Osteoblast (primary cell): ENCODE results near the gene DNAI1. TPM values are rescaled to one million over a fixed set of nuclear protein-coding genes. Genes with fewer than 3 reads are reported as not detected.

Source experiments
- DNase-seq: peaks from one replicate; pipeline ENCODE4 v3.0.0; 2011; ENCODE audit warnings: low spot score, mixed read lengths; ENCODE audit not compliant: insufficient read length; ENCODE audit errors: missing footprints
- H2AFZ ChIP-seq: 2 replicates; pipeline ENCODE4 v1.6.0; 2011; ENCODE audit warnings: mild to moderate bottlenecking, low read length
- H3K27ac ChIP-seq: 2 replicates; pipeline ENCODE4 v1.5.1; 2011; ENCODE audit warnings: mild to moderate bottlenecking, low read depth, low read length, moderate library complexity
- H3K27me3 ChIP-seq: 2 replicates; pipeline ENCODE4 v1.6.0; 2012; ENCODE audit warnings: mild to moderate bottlenecking, control low read depth, inconsistent platforms, low read length, moderate library complexity; ENCODE audit not compliant: insufficient read depth
- H3K36me3 ChIP-seq: 2 replicates; pipeline ENCODE4 v1.5.1; 2011; ENCODE audit warnings: mild to moderate bottlenecking, low read length, control low read depth, moderate library complexity; ENCODE audit not compliant: insufficient read depth
- H3K4me1 ChIP-seq: 2 replicates; pipeline ENCODE4 v1.5.1; 2011; ENCODE audit warnings: mild to moderate bottlenecking, low read length, control low read depth, moderate library complexity; ENCODE audit not compliant: insufficient read depth
- H3K4me2 ChIP-seq: 2 replicates; pipeline ENCODE4 v1.6.0; 2011; ENCODE audit warnings: mild to moderate bottlenecking, low read length; ENCODE audit not compliant: insufficient read depth
- H3K4me3 ChIP-seq: fragments of 200-600 bp; sonication (generic); 3 replicates; pipeline ENCODE4 v1.5.1; 2012; ENCODE audit warnings: mild to moderate bottlenecking, low read length, inconsistent platforms; ENCODE audit not compliant: insufficient read depth
- H3K79me2 ChIP-seq: 2 replicates; pipeline ENCODE4 v1.6.0; 2012; ENCODE audit warnings: mild to moderate bottlenecking, low read length, control low read depth, inconsistent platforms; ENCODE audit not compliant: insufficient read depth
- H3K9me3 ChIP-seq: 2 replicates; pipeline ENCODE4 v1.5.1; 2011; ENCODE audit warnings: low read depth, low read length, control low read depth
- H4K20me1 ChIP-seq: 2 replicates; pipeline ENCODE4 v1.6.0; 2012; ENCODE audit warnings: mild to moderate bottlenecking, low read length, control low read depth; ENCODE audit not compliant: insufficient read depth
- total RNA-seq: library from RNA; depleted of rRNA; stranded (reverse); fragments of >200 nt; gene quantifications from 2 replicates; pipeline ENCODE4 v1.2.3, GENCODE V29; 2012
- TF ChIP-seq, protein P1 (sequence below): IDR thresholded peaks from 2 replicates; pipeline ENCODE4 v1.5.1; 2011; ENCODE audit warnings: mild to moderate bottlenecking, low read depth, low read length, moderate library complexity; ENCODE audit errors: extremely low read depth

Gene DNAI1
- total RNA-seq, 1 donor: 47.4 TPM

DNA sequence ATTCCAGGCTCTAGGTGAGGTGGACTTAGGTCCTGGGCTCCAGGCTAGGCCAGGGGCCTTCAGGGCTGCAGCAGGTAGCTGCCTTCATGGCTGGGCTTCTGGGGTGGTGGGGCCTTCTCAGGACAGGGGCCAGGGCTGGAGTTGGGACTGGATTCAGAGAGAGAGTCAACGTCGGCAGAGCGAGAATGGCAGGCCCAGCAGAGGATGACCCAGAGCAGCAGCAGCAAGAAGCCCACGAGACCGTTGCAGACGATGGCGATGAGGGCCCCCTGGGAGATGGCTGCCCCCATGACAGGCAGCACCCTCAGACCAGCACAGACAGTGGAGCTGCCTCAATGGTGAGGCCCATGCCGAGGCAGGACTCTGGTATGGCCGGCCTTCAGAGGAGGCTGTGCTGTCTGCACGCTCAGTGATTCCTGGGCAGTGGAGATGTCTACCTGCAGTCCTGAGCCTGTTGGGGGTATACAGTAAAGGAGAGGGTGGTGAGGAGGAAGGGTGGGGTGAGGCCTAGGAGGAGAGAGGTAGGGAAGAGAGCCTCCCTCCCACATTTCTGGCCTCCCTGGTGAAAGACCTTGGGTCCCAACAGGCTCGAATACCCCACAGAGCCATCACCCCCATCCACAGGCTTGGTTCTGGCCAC is 62.9 kb downstream of the DNAI1 start:
- H3K79me2 ChIP-seq: no peaks in the 10 kb centered on the region
- H3K27ac ChIP-seq: no peak overlapping the region
- no peaks in the 10 kb centered on the region for H3K9me3 ChIP-seq
- no peak overlapping the region for H2AFZ ChIP-seq
- no peaks in the 10 kb centered on the region for H3K4me1 ChIP-seq
- DNase-seq: peak; percentile 56
- no peaks in the 10 kb centered on the region for H4K20me1 ChIP-seq
- no peak overlapping the region for H3K4me3 ChIP-seq
- H3K4me2 ChIP-seq: no peak overlapping the region
- H3K27me3 ChIP-seq: peaks cover 45% of the 10 kb centered on the region
- TF ChIP-seq, protein P1, sequence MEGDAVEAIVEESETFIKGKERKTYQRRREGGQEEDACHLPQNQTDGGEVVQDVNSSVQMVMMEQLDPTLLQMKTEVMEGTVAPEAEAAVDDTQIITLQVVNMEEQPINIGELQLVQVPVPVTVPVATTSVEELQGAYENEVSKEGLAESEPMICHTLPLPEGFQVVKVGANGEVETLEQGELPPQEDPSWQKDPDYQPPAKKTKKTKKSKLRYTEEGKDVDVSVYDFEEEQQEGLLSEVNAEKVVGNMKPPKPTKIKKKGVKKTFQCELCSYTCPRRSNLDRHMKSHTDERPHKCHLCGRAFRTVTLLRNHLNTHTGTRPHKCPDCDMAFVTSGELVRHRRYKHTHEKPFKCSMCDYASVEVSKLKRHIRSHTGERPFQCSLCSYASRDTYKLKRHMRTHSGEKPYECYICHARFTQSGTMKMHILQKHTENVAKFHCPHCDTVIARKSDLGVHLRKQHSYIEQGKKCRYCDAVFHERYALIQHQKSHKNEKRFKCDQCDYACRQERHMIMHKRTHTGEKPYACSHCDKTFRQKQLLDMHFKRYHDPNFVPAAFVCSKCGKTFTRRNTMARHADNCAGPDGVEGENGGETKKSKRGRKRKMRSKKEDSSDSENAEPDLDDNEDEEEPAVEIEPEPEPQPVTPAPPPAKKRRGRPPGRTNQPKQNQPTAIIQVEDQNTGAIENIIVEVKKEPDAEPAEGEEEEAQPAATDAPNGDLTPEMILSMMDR: no peak
- no peaks in the 10 kb centered on the region for H3K36me3 ChIP-seq

DNA sequence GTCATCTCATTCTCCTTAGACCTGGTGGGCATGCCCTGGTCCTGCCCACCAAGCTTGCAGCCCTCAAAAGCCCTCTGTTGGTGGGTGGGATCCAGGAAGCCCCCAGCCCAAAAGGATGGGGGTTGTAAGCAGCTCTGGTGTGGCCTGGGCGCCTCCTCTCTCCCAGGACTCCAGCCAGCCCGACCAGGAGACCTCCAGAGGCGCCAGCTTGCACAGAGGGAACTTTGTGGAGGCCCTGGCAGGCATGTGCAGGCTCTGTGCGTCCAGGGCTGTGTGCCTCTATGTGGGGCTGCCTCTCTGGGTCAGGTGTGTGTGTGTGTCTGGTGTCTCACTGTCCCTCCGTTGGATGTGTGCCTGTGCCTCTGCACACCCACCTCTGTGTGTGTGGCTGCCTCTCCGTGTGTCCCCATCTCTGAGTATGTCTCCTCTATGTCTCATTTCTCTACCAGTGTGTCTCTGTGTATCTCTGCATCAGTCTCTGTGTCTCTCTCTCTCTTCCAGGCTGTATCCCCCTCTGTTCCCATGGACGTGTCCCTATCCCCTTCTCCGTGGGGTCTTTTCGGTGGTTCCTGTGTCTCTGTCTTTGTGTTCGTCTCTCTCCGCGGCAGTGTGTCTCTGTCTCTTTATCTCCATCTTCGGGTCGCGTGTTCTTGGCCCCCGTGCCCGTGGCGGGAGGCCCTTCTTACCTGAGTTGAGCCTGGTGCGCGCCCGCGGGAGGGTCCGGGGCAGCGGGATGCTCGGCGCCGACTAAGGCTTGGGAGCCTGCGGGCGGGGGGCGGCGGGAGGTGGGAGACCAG is 63.7 kb downstream of the DNAI1 start:
- no peaks in the 10 kb centered on the region for H3K9me3 ChIP-seq
- peak overlapping the region; percentile 28 for H3K4me2 ChIP-seq
- H2AFZ ChIP-seq: no peak overlapping the region
- no peak overlapping the region for H3K27ac ChIP-seq
- H3K36me3 ChIP-seq: no peaks in the 10 kb centered on the region
- peaks cover 45% of the 10 kb centered on the region for H3K27me3 ChIP-seq
- DNase-seq: peak; percentile 62
- H4K20me1 ChIP-seq: no peaks in the 10 kb centered on the region
- peak overlapping the region; percentile 56 for H3K4me3 ChIP-seq
- H3K79me2 ChIP-seq: no peaks in the 10 kb centered on the region
- TF ChIP-seq, protein P1: no peak
- no peaks in the 10 kb centered on the region for H3K4me1 ChIP-seq

DNA sequence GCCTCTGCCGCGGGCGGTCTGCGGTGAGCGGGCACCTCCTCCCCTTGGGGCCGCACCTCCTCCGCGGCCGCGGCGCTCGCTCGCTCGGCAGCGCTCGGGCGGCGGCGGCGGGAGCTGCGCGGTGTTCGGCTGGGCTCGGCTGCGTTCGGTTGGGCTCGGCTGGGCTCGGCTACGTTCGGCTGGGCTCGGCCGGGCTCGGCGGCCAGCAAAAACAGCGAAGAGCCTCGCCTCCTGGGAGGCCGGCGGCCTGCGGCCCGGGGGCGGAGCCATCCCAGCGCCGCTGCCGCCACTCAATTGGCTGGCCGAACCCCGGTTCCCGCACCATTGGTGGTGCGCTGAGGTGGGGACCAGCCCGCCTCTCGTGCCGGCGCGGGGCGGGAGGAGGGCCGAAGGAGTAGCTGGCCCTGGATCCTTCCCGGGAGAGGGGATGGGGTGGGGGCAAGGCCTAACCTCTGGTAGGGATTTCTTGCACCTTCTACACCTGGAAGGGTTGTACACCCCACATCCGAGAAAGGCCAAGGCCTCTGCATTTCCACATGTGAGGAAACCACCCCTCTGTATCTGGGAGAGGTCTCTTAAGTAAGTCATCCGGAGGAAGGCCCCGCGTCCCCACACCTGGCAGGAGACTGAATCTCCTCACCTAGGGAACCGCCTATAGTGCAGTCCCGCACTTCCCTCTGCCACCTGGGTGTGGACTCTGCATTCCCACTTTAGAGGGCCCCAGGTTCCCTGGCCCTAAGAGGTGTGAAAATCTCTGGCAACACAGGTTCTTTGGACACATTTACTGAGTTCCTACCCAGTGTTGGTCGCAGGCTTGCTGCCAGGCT is 64.6 kb downstream of the DNAI1 start, which contains the start of gene ENHO:
Gene ENHO, minus strand, starts transcription at position 20 of the 827 bp plus-strand sequence. CDS start 1,295 bp downstream, outside the sequence.
- Histone ChIP-seq H2AFZ (no peak within 1 kb of the TSS), H3K9me3 (no peaks in the 10 kb centered on the region), H4K20me1 (no peaks in the 10 kb centered on the region), H3K79me2 (no peaks in the 10 kb centered on the region), H3K4me2 (peak within 1 kb of the TSS; percentile 50), H3K27ac (no peak within 1 kb of the TSS), H3K4me1 (no peaks in the 10 kb centered on the region), H3K27me3 (peaks cover 45% of the 10 kb centered on the region), H3K36me3 (no peaks in the 10 kb centered on the region), H3K4me3 (peak within 1 kb of the TSS; percentile 56)
- TF ChIP-seq, protein P1: no peak
- peak; percentile 100 for DNase-seq
